ENCODE data around the gene SLC29A3.

Gene SLC29A3

DNA sequence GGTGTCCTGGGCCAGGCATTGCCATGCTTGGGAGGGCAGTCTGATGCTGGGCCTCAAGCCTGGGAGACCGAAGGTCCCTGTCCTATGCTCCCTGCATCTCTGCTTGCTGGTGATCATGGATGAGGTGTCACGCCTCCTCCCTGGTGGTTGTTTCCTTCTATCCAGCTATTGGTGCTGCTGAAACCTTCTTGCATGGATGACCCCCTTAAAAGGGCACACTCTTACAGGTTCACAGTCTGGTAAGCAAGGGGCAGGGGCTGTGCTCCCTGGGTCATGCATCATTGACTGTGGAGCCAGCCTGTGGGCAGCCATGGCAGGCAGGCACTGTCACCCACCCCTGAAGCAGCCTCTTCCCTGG lies 36.8 kb upstream of the SLC29A3 start:
- no peak for TF ChIP-seq FOXM1 (IDR thresholded peaks at IDR 0.05; ENCODE audit: borderline replicate concordance, low read depth)
- no peak for TF ChIP-seq ZBTB7A (IDR thresholded peaks at IDR 0.05; ENCODE audit: low read depth)
- TF ChIP-seq CEBPB (IDR thresholded peaks at IDR 0.05): no peak
- no peak for TF ChIP-seq USF1 (IDR thresholded peaks at IDR 0.05)
- TF ChIP-seq NFIC (IDR thresholded peaks at IDR 0.05): no peak

DNA sequence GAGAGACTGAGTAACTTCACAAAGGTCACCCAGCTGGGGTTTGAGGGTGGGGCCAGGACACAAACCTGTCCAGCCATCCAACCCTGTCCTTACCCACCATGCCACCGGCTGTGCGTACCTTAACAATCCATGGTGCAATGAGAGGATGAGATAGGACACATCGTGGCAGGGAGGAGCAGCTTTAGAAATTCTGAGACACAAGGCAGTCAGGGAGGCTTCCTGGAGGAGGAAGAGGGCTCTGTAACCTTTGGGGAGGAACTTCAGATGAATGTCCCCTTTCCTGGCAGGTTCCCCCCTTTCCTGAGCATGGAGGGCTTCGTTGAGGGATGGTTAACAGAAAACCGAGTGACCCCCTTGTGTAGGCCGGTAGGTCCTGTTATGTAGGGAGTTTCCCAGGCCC lies 35.6 kb upstream of the SLC29A3 start:
- TF ChIP-seq, protein P1, sequence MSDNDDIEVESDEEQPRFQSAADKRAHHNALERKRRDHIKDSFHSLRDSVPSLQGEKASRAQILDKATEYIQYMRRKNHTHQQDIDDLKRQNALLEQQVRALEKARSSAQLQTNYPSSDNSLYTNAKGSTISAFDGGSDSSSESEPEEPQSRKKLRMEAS (IDR thresholded peaks at IDR 0.05): no peak
- TF ChIP-seq EP300 (IDR thresholded peaks at IDR 0.05; ENCODE audit: borderline replicate concordance) (no peak), TAF1 (IDR thresholded peaks at IDR 0.05; ENCODE audit: low read depth) (no peak), USF1 (IDR thresholded peaks at IDR 0.05) (no peak), RAD21 (IDR thresholded peaks at IDR 0.05; ENCODE audit: low read depth) (no peak), EGR1 (IDR thresholded peaks at IDR 0.05) (no peak), CEBPB (IDR thresholded peaks at IDR 0.05) (no peak), YY1 (IDR thresholded peaks at IDR 0.05; ENCODE audit: low read depth) (no peak), TCF12 (IDR thresholded peaks at IDR 0.05; ENCODE audit: low read depth) (no peak), TEAD4 (IDR thresholded peaks at IDR 0.05) (no peak), ZBTB7A (IDR thresholded peaks at IDR 0.05; ENCODE audit: low read depth) (no peak), NFIC (IDR thresholded peaks at IDR 0.05) (no peak), CREB1 (IDR thresholded peaks at IDR 0.05; ENCODE audit: low read depth) (no peak)
- TF ChIP-seq, protein P2, sequence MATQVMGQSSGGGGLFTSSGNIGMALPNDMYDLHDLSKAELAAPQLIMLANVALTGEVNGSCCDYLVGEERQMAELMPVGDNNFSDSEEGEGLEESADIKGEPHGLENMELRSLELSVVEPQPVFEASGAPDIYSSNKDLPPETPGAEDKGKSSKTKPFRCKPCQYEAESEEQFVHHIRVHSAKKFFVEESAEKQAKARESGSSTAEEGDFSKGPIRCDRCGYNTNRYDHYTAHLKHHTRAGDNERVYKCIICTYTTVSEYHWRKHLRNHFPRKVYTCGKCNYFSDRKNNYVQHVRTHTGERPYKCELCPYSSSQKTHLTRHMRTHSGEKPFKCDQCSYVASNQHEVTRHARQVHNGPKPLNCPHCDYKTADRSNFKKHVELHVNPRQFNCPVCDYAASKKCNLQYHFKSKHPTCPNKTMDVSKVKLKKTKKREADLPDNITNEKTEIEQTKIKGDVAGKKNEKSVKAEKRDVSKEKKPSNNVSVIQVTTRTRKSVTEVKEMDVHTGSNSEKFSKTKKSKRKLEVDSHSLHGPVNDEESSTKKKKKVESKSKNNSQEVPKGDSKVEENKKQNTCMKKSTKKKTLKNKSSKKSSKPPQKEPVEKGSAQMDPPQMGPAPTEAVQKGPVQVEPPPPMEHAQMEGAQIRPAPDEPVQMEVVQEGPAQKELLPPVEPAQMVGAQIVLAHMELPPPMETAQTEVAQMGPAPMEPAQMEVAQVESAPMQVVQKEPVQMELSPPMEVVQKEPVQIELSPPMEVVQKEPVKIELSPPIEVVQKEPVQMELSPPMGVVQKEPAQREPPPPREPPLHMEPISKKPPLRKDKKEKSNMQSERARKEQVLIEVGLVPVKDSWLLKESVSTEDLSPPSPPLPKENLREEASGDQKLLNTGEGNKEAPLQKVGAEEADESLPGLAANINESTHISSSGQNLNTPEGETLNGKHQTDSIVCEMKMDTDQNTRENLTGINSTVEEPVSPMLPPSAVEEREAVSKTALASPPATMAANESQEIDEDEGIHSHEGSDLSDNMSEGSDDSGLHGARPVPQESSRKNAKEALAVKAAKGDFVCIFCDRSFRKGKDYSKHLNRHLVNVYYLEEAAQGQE (IDR thresholded peaks at IDR 0.05; ENCODE audit: low read depth): no peak

DNA sequence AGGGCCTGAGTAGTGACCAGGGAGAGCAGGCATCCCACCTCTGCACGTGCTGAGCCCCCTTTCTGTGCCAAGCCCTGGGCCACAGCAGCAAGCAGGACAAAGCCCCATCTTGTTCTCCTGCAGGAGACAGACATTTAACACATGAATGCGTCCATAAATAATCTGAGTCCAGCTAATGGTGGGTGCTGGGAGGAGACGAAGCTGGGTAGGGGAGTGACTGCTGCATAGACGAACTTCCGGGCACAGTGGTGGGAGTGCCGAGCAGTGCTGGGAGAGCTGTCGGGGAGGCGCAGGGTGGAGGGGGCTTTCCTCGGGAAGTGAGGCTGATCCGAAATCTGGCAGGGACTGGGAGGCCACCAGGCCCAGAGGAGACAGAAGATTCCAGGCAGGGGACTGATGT lies 35.2 kb upstream of the SLC29A3 start:
- TF ChIP-seq ZBTB7A (IDR thresholded peaks at IDR 0.05; ENCODE audit: low read depth): no peak
- TF ChIP-seq NFIC (IDR thresholded peaks at IDR 0.05): no peak
- TF ChIP-seq TEAD4 (IDR thresholded peaks at IDR 0.05): no peak
- no peak for TF ChIP-seq EP300 (IDR thresholded peaks at IDR 0.05; ENCODE audit: borderline replicate concordance)
- no peak for TF ChIP-seq USF1 (IDR thresholded peaks at IDR 0.05)
- TF ChIP-seq YY1 (IDR thresholded peaks at IDR 0.05; ENCODE audit: low read depth): no peak
- TF ChIP-seq TCF12 (IDR thresholded peaks at IDR 0.05; ENCODE audit: low read depth): no peak
- TF ChIP-seq CEBPB (IDR thresholded peaks at IDR 0.05): no peak
- TF ChIP-seq, protein P2 (IDR thresholded peaks at IDR 0.05; ENCODE audit: low read depth): no peak
- TF ChIP-seq FOXM1 (IDR thresholded peaks at IDR 0.05; ENCODE audit: borderline replicate concordance, low read depth): no peak
- TF ChIP-seq CREB1 (IDR thresholded peaks at IDR 0.05; ENCODE audit: low read depth): no peak
- no peak for TF ChIP-seq EGR1 (IDR thresholded peaks at IDR 0.05)
- no peak for TF ChIP-seq RAD21 (IDR thresholded peaks at IDR 0.05; ENCODE audit: low read depth)
- TF ChIP-seq TAF1 (IDR thresholded peaks at IDR 0.05; ENCODE audit: low read depth): no peak
- TF ChIP-seq, protein P1 (IDR thresholded peaks at IDR 0.05): no peak

GRCh38 chr10:71284544-71285179 lies 34.4 kb upstream of the SLC29A3 start:
- TF ChIP-seq NFIC (IDR thresholded peaks at IDR 0.05) (no peak), TCF12 (IDR thresholded peaks at IDR 0.05; ENCODE audit: low read depth) (no peak), RAD21 (IDR thresholded peaks at IDR 0.05; ENCODE audit: low read depth) (no peak), CEBPB (IDR thresholded peaks at IDR 0.05) (no peak), EGR1 (IDR thresholded peaks at IDR 0.05) (no peak), ZBTB7A (IDR thresholded peaks at IDR 0.05; ENCODE audit: low read depth) (no peak), FOXM1 (IDR thresholded peaks at IDR 0.05; ENCODE audit: borderline replicate concordance, low read depth) (no peak)
- TF ChIP-seq, protein P1 (IDR thresholded peaks at IDR 0.05): no peak
- TF ChIP-seq, protein P2 (IDR thresholded peaks at IDR 0.05; ENCODE audit: low read depth): no peak

All from Ishikawa (cell line).